Progenitor cell of endocrine pancreas (in vitro differentiated cells): ENCODE measurements around the gene ATL2. TPM values are rescaled to one million over a fixed set of nuclear protein-coding genes. Genes with fewer than 3 reads are reported as not detected.
A peak's percentile ranks its signal among the peaks of the same experiment; 100 is the strongest.
"Not testable (repeated sequence)": the region's sequence is repeated elsewhere in the genome, so short reads cannot be mapped to it uniquely, and the experiment has no call there.

Source experiments
- DNase-seq: peaks from one replicate; pipeline ENCODE4 v3.0.0; 2021; ENCODE audit warnings: low spot score; ENCODE audit not compliant: unreplicated experiment
- H3K27ac Mint-ChIP-seq: 2 replicates; pipeline ENCODE4 v1.8.0; 2021; ENCODE audit warnings: mild to moderate bottlenecking, moderate library complexity, mixed read lengths
- H3K27me3 Mint-ChIP-seq: 2 replicates; pipeline ENCODE4 v1.8.0; 2021; ENCODE audit warnings: mixed read lengths
- H3K36me3 Mint-ChIP-seq: 2 replicates; pipeline ENCODE4 v1.8.0; 2022; ENCODE audit warnings: mixed read lengths; ENCODE audit not compliant: insufficient read depth
- H3K4me1 Mint-ChIP-seq: 2 replicates; pipeline ENCODE4 v1.8.0; 2021; ENCODE audit warnings: low read depth, mixed read lengths
- H3K4me3 Mint-ChIP-seq: 2 replicates; pipeline ENCODE4 v1.8.0; 2021; ENCODE audit warnings: low read depth, mild to moderate bottlenecking, moderate library complexity, mixed read lengths
- H3K9me3 Mint-ChIP-seq: 2 replicates; pipeline ENCODE4 v1.8.0; 2021; ENCODE audit warnings: low read depth, mixed read lengths
- CTCF ChIP-seq: fragments of 200-600 bp; sonication (generic); IDR thresholded peaks from one replicate; pipeline ENCODE4 v1.5.0; 2021; ENCODE audit warnings: antibody characterized with exemption, mild to moderate bottlenecking; ENCODE audit not compliant: unreplicated experiment
- total RNA-seq: library from RNA; stranded (reverse); gene quantifications from 2 replicates; pipeline ENCODE4 v1.2.1, GENCODE V29; 2021

The ATL2 gene
- total RNA-seq, 1 donor from 2014 or later, result 56.0 TPM

- no peak overlapping the region for H3K4me3 Mint-ChIP-seq
- TF ChIP-seq CTCF, result no peak
- DNase-seq, result no peak
- H3K27ac Mint-ChIP-seq, result no peak overlapping the region
- H3K27me3 Mint-ChIP-seq, result peaks cover 6% of the 10 kb centered on the region
- no peaks in the 10 kb centered on the region for H3K36me3 Mint-ChIP-seq
- H3K9me3 Mint-ChIP-seq, result no peaks in the 10 kb centered on the region
- peaks cover 1% of the 10 kb centered on the region for H3K4me1 Mint-ChIP-seq
Observed at GRCh38 chr2:38386821-38387220, 9.7 kb upstream of the ATL2 start.

GRCh38 chr2:38386377-38386776 lies 9.3 kb upstream of the ATL2 start:
- TF ChIP-seq CTCF, result no peak
- H3K4me1 Mint-ChIP-seq, result peaks cover 1% of the 10 kb centered on the region
- no peaks in the 10 kb centered on the region for H3K9me3 Mint-ChIP-seq
- no peak overlapping the region for H3K27ac Mint-ChIP-seq
- H3K36me3 Mint-ChIP-seq, result no peaks in the 10 kb centered on the region
- peaks cover 6% of the 10 kb centered on the region for H3K27me3 Mint-ChIP-seq
- DNase-seq, result no peak
- H3K4me3 Mint-ChIP-seq, result no peak overlapping the region

GRCh38 chr2:38384338-38384737 lies 7.3 kb upstream of the ATL2 start:
- Mint-ChIP-seq H3K4me1 (peaks cover 8% of the 10 kb centered on the region), H3K36me3 (no peaks in the 10 kb centered on the region), H3K27ac (no peak overlapping the region), H3K27me3 (no peaks in the 10 kb centered on the region), H3K9me3 (no peaks in the 10 kb centered on the region), H3K4me3 (no peak overlapping the region)
- TF ChIP-seq CTCF, result no peak
- no peak for DNase-seq

GRCh38 chr2:38383741-38384140 lies 6.7 kb upstream of the ATL2 start:
- not testable (repeated sequence) for DNase-seq, H3K27me3 Mint-ChIP-seq, H3K4me1 Mint-ChIP-seq, H3K9me3 Mint-ChIP-seq, H3K4me3 Mint-ChIP-seq, H3K36me3 Mint-ChIP-seq
- peak overlapping the region; percentile 73 for H3K27ac Mint-ChIP-seq

- Mint-ChIP-seq H3K9me3 (no peaks in the 10 kb centered on the region), H3K4me3 (no peak overlapping the region), H3K4me1 (peaks cover 13% of the 10 kb centered on the region), H3K36me3 (no peaks in the 10 kb centered on the region), H3K27me3 (peaks cover 2% of the 10 kb centered on the region), H3K27ac (no peak overlapping the region)
- no peak for DNase-seq
- TF ChIP-seq CTCF, result no peak
Observed at GRCh38 chr2:38381381-38382143, 4.5 kb upstream of the ATL2 start.

GRCh38 chr2:38380397-38381130 lies 3.5 kb upstream of the ATL2 start:
- H3K36me3 Mint-ChIP-seq, result no peaks in the 10 kb centered on the region
- no peak overlapping the region for H3K4me3 Mint-ChIP-seq
- H3K27me3 Mint-ChIP-seq, result peaks cover 2% of the 10 kb centered on the region
- DNase-seq, result no peak
- no peak for TF ChIP-seq CTCF
- no peak overlapping the region for H3K27ac Mint-ChIP-seq
- H3K9me3 Mint-ChIP-seq, result no peaks in the 10 kb centered on the region
- H3K4me1 Mint-ChIP-seq, result peaks cover 19% of the 10 kb centered on the region
